Liver (tissue), 3 donors: ENCODE data around the gene ULK4.

Experiments used
- HNF4A ChIP-seq, 2 donors: conservative IDR thresholded peaks; 2 replicates each; pipeline ENCODE4 v1.6.1; 2016; ENCODE audit warnings: antibody characterized with exemption in 2 of 2, mild to moderate bottlenecking in 2 of 2
- JUND ChIP-seq, 2 donors: IDR thresholded peaks; 2 replicates each; pipeline ENCODE4 v1.6.1; 2016; ENCODE audit warnings: antibody characterized with exemption in 2 of 2
- MAX ChIP-seq: IDR thresholded peaks from 2 replicates; pipeline ENCODE4 v1.6.1; 2016; ENCODE audit warnings: antibody characterized with exemption
- RAD21 ChIP-seq, 2 donors: IDR thresholded peaks; 2 replicates each; pipeline ENCODE4 v1.6.1; 2016; ENCODE audit warnings: antibody characterized with exemption in 2 of 2, mild to moderate bottlenecking in 2 of 2
- REST ChIP-seq: IDR thresholded peaks from 2 replicates; pipeline ENCODE4 v1.6.1; 2016; ENCODE audit warnings: antibody characterized with exemption, mild to moderate bottlenecking
- YY1 ChIP-seq: IDR thresholded peaks from 2 replicates; pipeline ENCODE4 v1.6.1; 2016; ENCODE audit warnings: antibody characterized with exemption, mild to moderate bottlenecking
- TF ChIP-seq, protein P1 (sequence below): fragments of 150-350 bp; IDR thresholded peaks from 2 replicates; pipeline ENCODE4 v1.5.1; 2017; ENCODE audit warnings: improper control_type of control experiment, low read depth, low read length; ENCODE audit not compliant: missing input control
- donor health status: healthy.
- donor health status: healthy.

GRCh38 chr3:41456162-41456561 lies 505.7 kb downstream of the ULK4 start:
- TF ChIP-seq, protein P1, sequence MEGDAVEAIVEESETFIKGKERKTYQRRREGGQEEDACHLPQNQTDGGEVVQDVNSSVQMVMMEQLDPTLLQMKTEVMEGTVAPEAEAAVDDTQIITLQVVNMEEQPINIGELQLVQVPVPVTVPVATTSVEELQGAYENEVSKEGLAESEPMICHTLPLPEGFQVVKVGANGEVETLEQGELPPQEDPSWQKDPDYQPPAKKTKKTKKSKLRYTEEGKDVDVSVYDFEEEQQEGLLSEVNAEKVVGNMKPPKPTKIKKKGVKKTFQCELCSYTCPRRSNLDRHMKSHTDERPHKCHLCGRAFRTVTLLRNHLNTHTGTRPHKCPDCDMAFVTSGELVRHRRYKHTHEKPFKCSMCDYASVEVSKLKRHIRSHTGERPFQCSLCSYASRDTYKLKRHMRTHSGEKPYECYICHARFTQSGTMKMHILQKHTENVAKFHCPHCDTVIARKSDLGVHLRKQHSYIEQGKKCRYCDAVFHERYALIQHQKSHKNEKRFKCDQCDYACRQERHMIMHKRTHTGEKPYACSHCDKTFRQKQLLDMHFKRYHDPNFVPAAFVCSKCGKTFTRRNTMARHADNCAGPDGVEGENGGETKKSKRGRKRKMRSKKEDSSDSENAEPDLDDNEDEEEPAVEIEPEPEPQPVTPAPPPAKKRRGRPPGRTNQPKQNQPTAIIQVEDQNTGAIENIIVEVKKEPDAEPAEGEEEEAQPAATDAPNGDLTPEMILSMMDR = no peak
- no peak for TF ChIP-seq HNF4A (conservative IDR thresholded peaks at IDR 0.05)
- TF ChIP-seq YY1 = no peak
- no peak for TF ChIP-seq REST
- no peak for TF ChIP-seq JUND (IDR thresholded peaks at IDR 0.05)
- TF ChIP-seq RAD21 (IDR thresholded peaks at IDR 0.05) = no peak
- no peak for TF ChIP-seq MAX
